HCT116 (cell line): ENCODE measurements around the gene USP12. TPM values are rescaled to one million over a fixed set of nuclear protein-coding genes. Genes with fewer than 3 reads are reported as not detected.

Experiments used
- ATAC-seq: fragments of 200-7000 bp; cut with Tn5 transposase; 2 replicates; pipeline ENCODE4 v1.9.1; 2020; ENCODE audit warnings: mild to moderate bottlenecking, moderate library complexity
- BruUV-seq: library from RNA; stranded (reverse); fragments of 400-500 nt; replicated peaks from 2 replicates; lab custom pipeline; 2021; lab: Mats Ljungman, UMichigan
- CTCF ChIA-PET: fragments of 300-600 bp; sonication (Branson Sonifier 250); formaldehyde crosslinking; loops from one replicate; lab custom pipeline; 2021; ENCODE audit warnings: antibody characterized with exemption; lab: Charles Lee
- POLR2A ChIA-PET: fragments of 300-600, 350-600 bp; sonication (Branson Sonifier 250); formaldehyde crosslinking; loops from one replicate; lab custom pipeline; 2021; ENCODE audit warnings: antibody characterized with exemption; lab: Charles Lee
- RAD21 ChIA-PET, 2 experiments: fragments of 300-600 bp; sonication (Branson Sonifier 250); formaldehyde crosslinking; loops; one replicate each; lab custom pipeline; 2023; ENCODE audit warnings: low total read pairs in 2 of 2; ENCODE audit not compliant: uncharacterized antibody in 2 of 2, unreplicated experiment in 2 of 2, low non-redundant PET in 1 of 2; lab: Charles Lee
- DNase-seq: peaks from one replicate; pipeline ENCODE4 v3.0.0-alpha.2; 2010; ENCODE audit warnings: low read depth, low spot score
- H2AFZ ChIP-seq: fragments of 200-600 bp; shearing (Covaris generic), sonication (generic); 2 replicates; pipeline ENCODE4 v1.6.1; 2017; ENCODE audit warnings: low read depth, mixed run types, mixed read lengths, antibody characterized with exemption, low read length; ENCODE audit not compliant: poor library complexity, severe bottlenecking
- H3K27ac ChIP-seq: 2 replicates; pipeline ENCODE4 v1.5.1; 2012; ENCODE audit warnings: low read depth, low read length
- H3K27me3 ChIP-seq: fragments of 200-600 bp; sonication (generic); 2 replicates; pipeline ENCODE4 v1.6.1; 2016; ENCODE audit warnings: mixed run types, low read length, mixed read lengths; ENCODE audit not compliant: insufficient read depth
- H3K36me3 ChIP-seq, 2 experiments: fragments of 200-500 bp in 1 of 2; fragments of 200-600 bp in 1 of 2; sonication (Bioruptor generic) in 1 of 2; sonication (generic) in 1 of 2; 2 replicates each; pipeline versions ENCODE4 v1.5.1 to v1.6.1; 2014 to 2016; ENCODE audit warnings: low read length in 2 of 2, inconsistent platforms in 1 of 2, mixed read lengths in 1 of 2, mixed run types in 1 of 2; ENCODE audit not compliant: insufficient read depth in 2 of 2, control insufficient read depth in 1 of 2
- H3K4me1 ChIP-seq, 2 experiments: fragments of 200-600 bp in 1 of 2; sonication (generic) in 1 of 2; 2 replicates each; pipeline versions ENCODE4 v1.5.1 to v1.6.1; 2012 to 2017; ENCODE audit warnings: low read length in 2 of 2, inconsistent platforms in 1 of 2, mild to moderate bottlenecking in 1 of 2, mixed read lengths in 1 of 2, mixed run types in 1 of 2, moderate library complexity in 1 of 2; ENCODE audit not compliant: insufficient read depth in 2 of 2, control insufficient read depth in 1 of 2
- H3K4me2 ChIP-seq: fragments of 200-600 bp; sonication (generic); 2 replicates; pipeline ENCODE4 v1.6.1; 2017; ENCODE audit warnings: mixed run types, low read length, mixed read lengths
- H3K4me3 ChIP-seq, 2 experiments: fragments of 200-600 bp in 1 of 2; sonication (generic) in 1 of 2; replicated peaks in 1 of 2; 2 replicates each; pipeline ENCODE4 v1.5.1; 2011 to 2016; ENCODE audit warnings: low read length in 2 of 2, control low read depth in 1 of 2, low read depth in 1 of 2, mild to moderate bottlenecking in 1 of 2, mixed read lengths in 1 of 2, mixed run types in 1 of 2
- H3K79me2 ChIP-seq: fragments of 200-600 bp; sonication (generic); 2 replicates; pipeline ENCODE4 v1.6.1; 2017; ENCODE audit warnings: mild to moderate bottlenecking, mixed run types, low read length, moderate library complexity, mixed read lengths; ENCODE audit not compliant: insufficient read depth
- H3K9ac ChIP-seq: fragments of 200-600 bp; sonication (generic); 2 replicates; pipeline ENCODE4 v1.6.1; 2016; ENCODE audit warnings: low read length, mixed read lengths
- H3K9me2 ChIP-seq: fragments of 200-600 bp; sonication (generic), shearing (Covaris generic); 2 replicates; pipeline ENCODE4 v1.6.1; 2017; ENCODE audit warnings: mixed run types, mild to moderate bottlenecking, moderate library complexity; ENCODE audit not compliant: insufficient read depth
- H3K9me3 ChIP-seq, 2 experiments: fragments of 200-500 bp in 1 of 2; fragments of 200-600 bp in 1 of 2; sonication (Bioruptor generic) in 1 of 2; sonication (generic) in 1 of 2; 2 replicates each; pipeline ENCODE4 v1.6.1; 2014 to 2017; ENCODE audit warnings: low read length in 2 of 2, mixed read lengths in 2 of 2, inconsistent platforms in 1 of 2, low read depth in 1 of 2, mild to moderate bottlenecking in 1 of 2, mixed run types in 1 of 2, moderate library complexity in 1 of 2; ENCODE audit not compliant: control insufficient read depth in 1 of 2, insufficient read depth in 1 of 2
- H4K20me1 ChIP-seq: fragments of 200-600 bp; sonication (generic), shearing (Covaris generic); 2 replicates; pipeline ENCODE4 v1.6.1; 2017; ENCODE audit warnings: mixed run types, mild to moderate bottlenecking, moderate library complexity; ENCODE audit not compliant: insufficient read depth
- CEBPB ChIP-seq: IDR thresholded peaks from 2 replicates; pipeline ENCODE4 v1.6.1; 2012; ENCODE audit warnings: low read depth
- POLR2AphosphoS5 ChIP-seq: IDR thresholded peaks from 2 replicates; pipeline ENCODE4 v1.6.1; 2011; ENCODE audit warnings: mild to moderate bottlenecking, low read depth, low read length, moderate library complexity
- REST ChIP-seq: IDR thresholded peaks from 2 replicates; pipeline ENCODE4 v1.6.1; 2012; ENCODE audit warnings: low read depth
- ZBTB33 ChIP-seq: IDR thresholded peaks from 2 replicates; pipeline ENCODE4 v1.6.1; 2011; ENCODE audit warnings: mild to moderate bottlenecking, low read length, moderate library complexity; ENCODE audit not compliant: insufficient replicate concordance; ENCODE audit errors: extremely low read depth
- intact Hi-C: fragments of 100-400 bp; cut with micrococcal nuclease; formaldehyde crosslinking; loops from 2 replicates; pipeline ENCODE4 v1.10.0; 2022
- total RNA-seq: library from RNA; stranded (reverse); gene quantifications from one replicate; pipeline ENCODE4 v1.2.1, GENCODE V29; 2021; ENCODE audit not compliant: unreplicated experiment

Gene USP12
- total RNA-seq, 1 experiment from 2014 or later: 28.3 TPM

- RAD21 ChIA-PET: no interaction called here
Observed at GRCh38 chr13:27034678-27035111, 136.9 kb downstream of the USP12 start.

More at GRCh38 chr13:27034678-27035111, 136.9 kb downstream of the USP12 start:
- peak overlapping the region; percentile 57; the same call in 1 of the 2 replicates for H3K27ac ChIP-seq
- BruUV-seq: no TSS peak
- no peak for DNase-seq
- H3K79me2 ChIP-seq: no peaks in the 10 kb centered on the region
- H3K36me3 ChIP-seq: no peaks in the 10 kb centered on the region
- no peaks in the 10 kb centered on the region for H3K27me3 ChIP-seq
- H3K9ac ChIP-seq: no peak overlapping the region
- H3K4me2 ChIP-seq: no peak overlapping the region
- TF ChIP-seq POLR2AphosphoS5 (no peak), REST (no peak), CEBPB (no peak), ZBTB33 (no peak)
- no peaks in the 10 kb centered on the region for H4K20me1 ChIP-seq
- H2AFZ ChIP-seq: no peak overlapping the region
- H3K4me3 ChIP-seq: no peak overlapping the region
- H3K9me3 ChIP-seq: no peaks in the 10 kb centered on the region
- intact Hi-C loops: no loop called here
- ATAC-seq: no peak
- ChIA-PET POLR2A (no interaction called here), CTCF (no interaction called here)
- no peaks in the 10 kb centered on the region for H3K9me2 ChIP-seq
- peaks cover 41 to 52% of the 10 kb centered on the region in 2 experiments for H3K4me1 ChIP-seq
